ENCODE data around the gene PLEKHD1.

Gene PLEKHD1

GRCh38 chr14:69484444-69485314 lies at the start of gene PLEKHD1:
PLEKHD1 (plus strand) TSS chr14:69484728; CDS start chr14:69484966, 238 bp downstream.
- TF ChIP-seq CTCF (IDR thresholded peaks at IDR 0.05; ENCODE audit: low read depth, low read length, missing control alignments), result no peak
- H3K4me3 ChIP-seq (ENCODE audit: low read depth, low read length), result peak within 1 kb of the TSS; percentile 26
- no peak for DNase-seq (ENCODE audit: low read depth)
- in situ Hi-C loops (cut with HindIII; ENCODE audit: low sequenced_read_pairs), result no loop called here

- no peak overlapping the region for H3K4me3 ChIP-seq (ENCODE audit: low read depth, low read length)
Measured at GRCh38 chr14:69439521-69440270, 44.8 kb upstream of the PLEKHD1 start.

GRCh38 chr14:69441948-69442347 lies 42.6 kb upstream of the PLEKHD1 start:
- no peak overlapping the region for H3K4me3 ChIP-seq (ENCODE audit: low read depth, low read length)
- no peak for DNase-seq (ENCODE audit: low read depth)
- in situ Hi-C loops (cut with HindIII; ENCODE audit: low sequenced_read_pairs), result no loop called here
- TF ChIP-seq CTCF (IDR thresholded peaks at IDR 0.05; ENCODE audit: low read depth, low read length, missing control alignments), result no peak

More at GRCh38 chr14:69439521-69440270, 44.8 kb upstream of the PLEKHD1 start:
- DNase-seq (ENCODE audit: low read depth), result no peak
- no peak for TF ChIP-seq CTCF (IDR thresholded peaks at IDR 0.05; ENCODE audit: low read depth, low read length, missing control alignments)
- in situ Hi-C loops (cut with HindIII; ENCODE audit: low sequenced_read_pairs), result no loop called here

- in situ Hi-C loops (cut with HindIII; ENCODE audit: low sequenced_read_pairs), result no loop called here
- DNase-seq (ENCODE audit: low read depth), result no peak
- no peak overlapping the region for H3K4me3 ChIP-seq (ENCODE audit: low read depth, low read length)
- no peak for TF ChIP-seq CTCF (IDR thresholded peaks at IDR 0.05; ENCODE audit: low read depth, low read length, missing control alignments)
Measured at GRCh38 chr14:69443296-69443805, 41.2 kb upstream of the PLEKHD1 start.

- no peak for TF ChIP-seq CTCF (IDR thresholded peaks at IDR 0.05; ENCODE audit: low read depth, low read length, missing control alignments)
- in situ Hi-C loops (cut with HindIII; ENCODE audit: low sequenced_read_pairs), result no loop called here
- no peak overlapping the region for H3K4me3 ChIP-seq (ENCODE audit: low read depth, low read length)
- no peak for DNase-seq (ENCODE audit: low read depth)
Measured at GRCh38 chr14:69449216-69449615, 35.3 kb upstream of the PLEKHD1 start.

GRCh38 chr14:69451941-69452340 lies 32.6 kb upstream of the PLEKHD1 start:
- no peak overlapping the region for H3K4me3 ChIP-seq (ENCODE audit: low read depth, low read length)
- no peak for DNase-seq (ENCODE audit: low read depth)
- TF ChIP-seq CTCF (IDR thresholded peaks at IDR 0.05; ENCODE audit: low read depth, low read length, missing control alignments), result no peak
- in situ Hi-C loops (cut with HindIII; ENCODE audit: low sequenced_read_pairs), result no loop called here
